GM19372 (cell line): ENCODE results near the gene ZC3H7B.
"Not testable (repeated sequence)": the region's sequence is repeated elsewhere in the genome, so short reads cannot be mapped to it uniquely, and the experiment has no call there.

Experiments used
- ATAC-seq: cut with Tn5 transposase; IDR thresholded peaks from one replicate; pipeline ENCODE4 v1.9.1; 2021; ENCODE audit warnings: mild to moderate bottlenecking, low read depth, moderate library complexity; ENCODE audit not compliant: unreplicated experiment

Gene ZC3H7B

DNA sequence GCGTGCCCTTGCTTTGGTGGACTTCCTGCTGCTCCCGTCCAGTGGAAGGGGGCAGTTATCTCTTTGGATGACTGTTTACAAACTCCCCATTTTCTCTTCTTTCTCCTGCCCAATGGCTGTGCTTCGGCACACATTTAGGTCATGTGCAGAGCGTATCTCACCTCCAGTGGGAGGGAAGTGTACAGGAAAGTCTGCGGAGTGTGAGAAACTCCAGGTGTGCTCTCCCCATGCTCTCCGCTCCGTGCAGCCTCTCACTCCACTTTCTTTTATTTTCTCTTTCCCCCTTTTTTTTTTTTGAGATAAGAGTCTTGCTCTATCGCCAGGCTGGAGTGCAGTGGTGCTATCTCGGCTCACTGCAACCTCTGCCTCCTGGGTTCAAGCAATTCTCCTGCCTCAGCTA lies 68.5 kb downstream of the ZC3H7B start:
- ATAC-seq, result no peak

GRCh38 chr22:41377846-41378245 lies 76.5 kb downstream of the ZC3H7B start:
- ATAC-seq, result no peak

GRCh38 chr22:41380993-41381328 lies 79.6 kb downstream of the ZC3H7B start:
- ATAC-seq, result peak; percentile 7

DNA sequence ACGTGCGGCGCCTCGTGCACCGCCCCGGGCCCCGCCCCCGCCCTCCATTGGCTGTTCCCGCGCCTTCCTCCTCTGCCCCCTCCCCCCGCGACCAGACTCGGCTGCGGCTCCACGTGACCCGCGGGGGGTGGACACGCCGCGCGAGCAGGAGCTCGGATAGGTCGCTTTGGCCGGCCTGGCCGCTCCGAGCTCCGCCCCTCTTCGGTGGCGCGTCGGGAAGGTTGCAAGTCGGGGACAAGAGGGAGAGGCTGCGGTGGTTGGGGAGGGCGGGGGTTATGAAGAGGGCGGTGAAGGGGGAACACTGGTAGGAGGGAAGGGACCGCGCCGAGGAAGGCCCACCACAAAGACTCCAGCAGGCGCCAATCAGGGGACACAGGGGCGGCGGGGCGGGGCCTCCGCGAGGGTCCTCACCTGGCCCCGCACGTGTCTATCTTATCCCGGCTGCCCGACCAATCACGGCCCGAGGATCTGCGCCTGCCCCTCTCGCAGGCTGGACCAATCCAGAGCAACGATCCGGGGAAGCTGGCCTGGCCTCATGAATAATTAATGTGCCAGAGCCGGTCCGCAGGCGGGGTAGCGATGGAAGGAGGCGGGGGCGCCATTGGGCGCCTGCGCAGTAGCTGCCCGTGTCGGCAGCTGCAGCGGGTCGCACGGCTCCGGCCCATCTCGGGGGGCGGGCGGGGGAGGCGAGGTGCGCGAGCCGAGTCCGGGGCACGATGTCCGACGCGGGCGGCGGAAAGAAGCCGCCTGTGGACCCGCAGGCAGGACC lies 80.2 kb downstream of the ZC3H7B start, which contains the start of gene TEF:
Gene TEF, plus strand, starts transcription at position 614 of the 769 bp plus-strand sequence. Its CDS starts 103 bp downstream, at position 717.
- ATAC-seq, result peak; percentile 79

- peak; percentile 20 for ATAC-seq
Observed at GRCh38 chr22:41382098-41382578, 80.8 kb downstream of the ZC3H7B start.

DNA sequence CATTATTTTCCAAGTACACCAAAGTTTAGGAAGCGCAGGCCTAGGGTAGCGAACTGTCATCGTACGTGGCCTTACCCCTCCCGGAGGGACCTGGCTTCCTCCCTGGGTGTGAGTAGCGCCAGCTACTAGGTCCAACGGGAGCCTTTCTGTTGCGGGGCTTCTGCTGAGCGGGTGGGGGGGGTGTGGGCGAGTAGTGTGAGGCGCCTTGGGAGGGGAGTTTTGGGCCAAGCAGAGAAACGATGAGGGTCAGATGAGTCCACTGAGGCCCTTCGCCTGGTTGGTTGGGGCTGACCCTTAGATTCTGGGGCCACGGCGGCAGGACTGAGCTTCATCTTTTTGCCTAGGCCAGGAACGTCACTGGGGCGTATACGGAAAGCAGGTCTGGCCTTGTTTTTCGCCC lies 81.3 kb downstream of the ZC3H7B start:
- ATAC-seq, result no peak

GRCh38 chr22:41383085-41383484 lies 81.8 kb downstream of the ZC3H7B start:
- ATAC-seq, result no peak

DNA sequence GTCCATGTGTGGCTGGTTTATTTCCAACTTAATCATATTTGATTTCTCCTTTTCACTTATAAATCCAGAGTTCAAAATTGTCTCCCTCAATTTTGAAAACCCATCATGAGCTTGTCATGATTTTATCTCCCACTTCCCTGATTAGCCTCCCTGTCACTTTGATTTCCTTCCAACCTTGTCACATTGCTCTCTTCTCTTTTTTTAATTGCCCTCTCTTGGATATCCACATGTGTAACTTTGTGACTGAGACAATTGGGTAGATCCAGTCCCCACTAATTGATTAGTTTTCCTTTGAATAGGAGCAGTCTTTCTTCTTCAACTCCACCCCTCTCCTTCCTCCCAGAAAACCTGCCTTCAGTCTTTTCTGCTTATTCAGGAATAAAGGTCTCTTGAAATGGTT lies 82.8 kb downstream of the ZC3H7B start:
- ATAC-seq, result no peak

- ATAC-seq, result no peak
Observed at GRCh38 chr22:41387341-41387740, 86.0 kb downstream of the ZC3H7B start.

DNA sequence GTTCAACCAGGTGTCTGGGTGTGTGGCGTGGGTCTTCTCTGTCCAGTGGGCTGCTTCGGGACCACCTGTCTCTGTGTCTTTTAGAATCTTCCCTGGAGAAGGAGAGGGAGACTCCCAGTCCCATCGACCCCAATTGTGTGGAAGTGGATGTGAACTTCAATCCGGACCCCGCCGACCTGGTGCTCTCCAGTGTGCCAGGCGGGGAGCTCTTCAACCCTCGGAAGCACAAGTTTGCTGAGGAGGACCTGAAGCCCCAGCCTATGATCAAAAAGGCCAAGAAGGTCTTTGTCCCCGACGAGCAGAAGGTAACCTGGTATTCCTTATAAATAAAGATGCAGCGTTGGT lies 92.7 kb downstream of the ZC3H7B start:
- no peak for ATAC-seq

DNA sequence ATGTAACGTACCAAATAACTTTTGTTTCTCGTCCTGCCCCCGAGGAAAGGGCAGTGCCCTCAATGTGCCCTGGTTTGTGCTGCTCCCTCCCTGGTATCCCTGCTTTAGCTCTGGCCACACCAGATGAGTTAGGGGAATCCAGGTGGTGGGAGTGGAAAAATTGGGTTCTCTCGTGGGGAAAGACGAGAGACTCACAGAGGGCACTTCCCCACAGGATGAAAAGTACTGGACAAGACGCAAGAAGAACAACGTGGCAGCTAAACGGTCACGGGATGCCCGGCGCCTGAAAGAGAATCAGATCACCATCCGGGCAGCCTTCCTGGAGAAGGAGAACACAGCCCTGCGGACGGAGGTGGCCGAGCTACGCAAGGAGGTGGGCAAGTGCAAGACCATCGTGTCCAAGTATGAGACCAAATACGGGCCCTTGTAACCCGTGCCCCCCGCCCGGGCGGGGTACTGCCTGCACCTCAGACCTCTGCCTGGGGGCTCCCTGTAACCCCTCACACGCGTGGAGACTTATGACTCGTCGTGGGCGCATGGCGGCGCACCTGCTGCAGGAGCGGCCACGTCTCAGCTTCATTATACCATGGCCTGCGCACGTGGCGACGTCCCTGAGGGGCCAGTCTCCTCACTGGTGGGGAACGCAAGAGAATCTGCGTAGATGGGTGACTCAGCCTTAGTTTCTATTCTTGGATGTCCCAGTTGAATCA lies 94.4 kb downstream of the ZC3H7B start:
- ATAC-seq, result no peak

GRCh38 chr22:41397143-41397811 lies 96.0 kb downstream of the ZC3H7B start:
- no peak for ATAC-seq

GRCh38 chr22:41398921-41399320 lies 97.6 kb downstream of the ZC3H7B start:
- ATAC-seq, result no peak

- no peak for ATAC-seq
Observed at GRCh38 chr22:41401781-41402648, 100.7 kb downstream of the ZC3H7B start.

DNA sequence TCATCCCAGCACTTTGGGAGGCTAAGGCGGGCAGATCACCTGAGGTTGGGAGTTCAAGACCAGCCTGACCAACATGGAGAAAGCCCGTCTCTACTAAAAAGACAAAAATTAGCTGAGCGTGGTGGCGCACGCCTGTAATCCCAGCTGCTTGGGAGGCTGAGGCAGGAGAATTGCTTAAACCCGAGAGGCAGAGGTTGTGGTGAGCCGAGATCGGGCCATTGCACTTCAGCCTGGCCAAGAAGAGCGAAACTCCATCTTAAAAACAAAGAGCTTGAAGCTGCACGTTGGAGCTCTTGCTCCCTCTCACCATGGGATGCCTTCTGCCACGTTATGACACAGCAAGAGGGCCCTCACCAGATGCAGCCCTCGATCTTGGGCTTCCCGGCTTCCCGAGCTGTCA lies 101.5 kb downstream of the ZC3H7B start:
- not testable (repeated sequence) for ATAC-seq

- ATAC-seq, result no peak
Observed at GRCh38 chr22:41403532-41404318, 102.4 kb downstream of the ZC3H7B start.

DNA sequence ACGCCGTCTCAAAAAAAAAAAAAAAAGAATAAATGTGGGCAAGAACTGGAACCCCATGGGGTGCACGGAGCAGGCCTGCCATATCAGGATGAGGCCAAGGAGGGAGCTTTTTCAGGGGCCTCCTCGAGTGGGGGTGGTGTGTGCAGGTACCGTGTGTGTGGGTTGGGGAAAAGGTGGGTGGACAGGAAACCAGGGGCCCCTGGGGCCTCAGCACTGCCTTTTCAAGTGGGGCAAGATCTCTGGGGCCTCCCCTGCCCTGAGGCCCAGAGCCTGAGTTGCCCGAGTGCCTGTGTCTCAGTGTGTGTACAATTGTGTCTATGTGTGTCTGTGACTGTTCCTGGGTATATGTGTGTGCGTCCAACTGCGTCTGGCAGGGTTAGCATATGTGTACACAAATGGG lies 104.3 kb downstream of the ZC3H7B start:
- no peak for ATAC-seq

- ATAC-seq, result no peak
Observed at GRCh38 chr22:41406410-41406809, 105.1 kb downstream of the ZC3H7B start.

- no peak for ATAC-seq
Observed at GRCh38 chr22:41407433-41407832, 106.1 kb downstream of the ZC3H7B start.

DNA sequence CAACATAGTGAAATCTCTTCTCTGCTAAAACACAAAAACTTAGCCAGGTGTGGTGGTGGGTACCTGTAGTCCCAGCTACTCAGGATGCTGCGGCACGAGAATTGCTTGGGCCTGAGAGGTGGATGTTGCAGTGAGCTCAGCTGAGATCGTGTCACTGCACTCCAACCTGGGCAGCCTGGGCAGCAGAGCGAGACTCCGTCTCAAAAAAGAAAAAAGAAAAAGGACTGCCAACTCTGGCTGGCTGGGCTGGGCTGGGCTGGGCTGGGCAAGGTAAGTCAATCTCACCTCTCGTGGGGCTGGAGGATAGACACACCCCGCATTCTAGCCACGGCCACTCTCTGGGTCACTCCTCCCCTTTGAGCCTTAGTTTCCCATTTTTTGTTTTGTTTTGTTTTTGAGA lies 107.3 kb downstream of the ZC3H7B start:
- no peak for ATAC-seq
